Anterior cingulate cortex (tissue), 58 donors: ENCODE results near the gene MTX1.
"Not testable (repeated sequence)": the region's sequence is repeated elsewhere in the genome, so short reads cannot be mapped to it uniquely, and the experiment has no call there.

Source experiments
- DNase-seq, 58 donors: peaks; one replicate each; lab custom pipeline; 2025; lab: John Stamatoyannopoulos, UW

Gene MTX1

DNA sequence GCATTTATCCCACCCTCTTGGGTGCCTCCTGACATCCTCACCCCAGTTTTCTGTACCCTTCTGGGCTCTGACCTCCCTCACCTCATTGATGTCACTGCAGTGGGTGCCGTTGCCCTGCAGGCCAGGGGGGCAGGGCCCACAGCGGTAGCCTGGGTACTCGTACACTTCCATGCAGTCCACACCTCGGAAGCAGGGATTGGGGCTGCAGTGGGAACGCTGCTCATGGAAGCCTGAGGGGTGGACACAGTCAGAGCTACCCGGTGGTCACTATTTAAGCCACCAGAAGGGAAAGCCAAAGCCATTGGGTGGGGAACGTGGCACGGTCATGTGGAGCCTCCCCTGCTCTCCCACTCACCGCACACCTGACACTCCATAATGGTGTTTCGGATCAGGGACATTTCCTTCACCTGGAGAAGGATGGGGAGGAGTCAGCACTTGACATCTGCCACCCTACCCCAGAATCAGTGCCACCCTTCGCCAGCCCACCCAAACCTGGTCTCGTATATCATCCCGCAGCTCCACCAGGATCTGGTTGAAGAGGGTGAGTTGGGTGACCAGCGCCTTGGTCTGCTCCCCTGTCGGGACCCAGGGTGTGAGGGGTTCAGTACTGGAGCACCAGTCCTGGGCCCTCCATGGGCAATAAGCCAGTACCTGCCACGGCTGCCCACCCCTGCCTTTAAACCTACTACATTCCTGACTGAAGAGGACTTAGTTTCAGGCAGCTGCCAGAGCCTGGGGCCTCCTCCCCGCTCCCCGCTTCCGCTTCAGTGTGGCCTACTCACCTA, 5.6 kb upstream of the MTX1 start:
- no peak for DNase-seq

DNA sequence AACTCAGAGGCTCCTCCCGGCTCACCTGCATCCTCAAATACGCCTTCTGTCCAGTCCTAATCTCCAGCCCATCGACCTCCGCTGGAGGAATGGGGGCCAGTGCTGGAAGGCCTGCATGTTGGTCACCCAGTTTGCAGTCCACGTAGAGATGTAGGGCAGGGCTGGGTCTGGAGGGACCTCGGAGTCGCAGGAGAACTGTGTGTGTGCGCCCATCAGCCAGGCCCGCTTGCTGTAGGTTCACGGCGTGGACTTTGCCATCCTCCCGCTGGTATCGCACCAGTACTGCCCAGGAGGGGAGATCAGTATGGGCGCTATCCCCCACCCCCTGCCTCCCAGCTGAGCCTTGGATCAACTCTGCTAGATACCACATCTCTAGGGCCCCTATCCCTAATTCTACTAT, 3.5 kb upstream of the MTX1 start:
- DNase-seq = peak in 1 of 58 donors; percentile 29

DNA sequence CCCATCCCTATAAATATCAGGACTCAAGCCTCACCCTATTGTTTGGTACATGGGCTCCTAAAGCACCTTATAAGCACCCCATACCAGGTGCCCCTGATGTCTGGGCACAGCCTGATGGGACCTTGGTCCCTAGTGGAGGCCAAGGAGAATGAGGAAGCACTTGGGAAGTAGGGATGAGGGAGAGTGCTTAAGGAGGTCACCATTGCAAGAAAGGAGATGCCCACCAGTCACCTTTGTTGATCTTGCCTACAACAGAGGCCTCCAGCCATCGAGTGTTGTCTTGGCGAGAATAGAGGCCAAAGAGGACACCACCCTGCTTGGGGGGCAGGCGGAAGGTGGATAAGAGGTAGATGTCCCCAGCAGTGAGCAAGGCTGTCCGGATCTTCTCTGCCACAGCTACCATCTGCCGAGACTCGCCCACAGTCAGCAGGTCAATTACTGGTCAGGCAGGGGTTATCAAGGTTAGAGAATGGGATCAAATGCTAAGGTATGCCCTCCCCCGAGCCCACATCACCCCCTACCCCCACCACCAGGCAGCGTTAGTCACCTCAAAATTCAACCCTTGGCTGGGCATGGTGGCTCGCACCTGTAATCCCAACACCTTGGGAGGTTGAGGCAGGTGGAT, 2.4 kb upstream of the MTX1 start:
- no peak for DNase-seq

DNA sequence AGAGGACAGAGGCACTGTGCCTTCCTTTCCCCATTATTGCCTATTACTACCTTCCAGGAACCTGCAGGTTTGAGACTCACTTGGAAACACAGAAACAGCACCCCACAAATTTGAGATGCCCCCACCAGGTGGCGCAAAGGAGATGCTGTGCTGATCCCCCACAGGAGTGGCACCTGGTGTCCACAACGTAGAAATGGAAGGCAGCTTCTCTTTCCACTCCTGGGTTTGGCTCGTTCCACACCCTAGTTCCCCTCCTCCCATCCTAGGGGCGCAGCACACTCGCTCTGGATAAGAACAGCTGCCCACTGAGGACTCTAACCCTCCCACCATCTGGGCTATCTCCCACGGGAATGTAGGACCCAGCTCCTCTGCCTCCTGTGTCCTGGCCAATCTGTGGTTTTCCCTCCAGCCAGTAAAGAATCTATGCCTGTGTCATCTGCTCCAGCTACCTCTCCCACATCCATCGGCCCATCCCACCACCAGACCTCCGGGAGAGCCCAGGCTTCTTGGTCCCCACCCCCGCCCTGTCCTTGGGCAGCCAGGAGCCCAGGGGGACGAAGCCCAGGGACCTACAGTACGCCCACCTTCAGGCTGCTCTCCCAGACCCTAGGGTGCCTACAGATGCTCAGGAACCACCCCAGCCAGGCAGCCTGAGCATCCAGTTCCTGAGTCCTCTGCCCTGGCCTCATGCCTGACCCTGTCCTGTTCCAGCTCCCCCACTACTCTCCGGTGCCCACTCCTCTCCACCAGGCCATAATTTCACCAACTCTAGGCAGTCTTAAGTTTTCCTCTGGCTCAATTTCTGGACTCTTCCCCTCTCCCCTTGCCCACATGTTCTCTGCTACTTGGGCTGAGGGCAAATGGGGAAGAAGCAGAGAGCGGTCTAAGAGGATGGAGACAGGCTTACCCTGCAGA, 1.3 kb upstream of the MTX1 start:
- peak in 55 of 58 donors; percentile 23 to 86 (median 59) for DNase-seq

DNA sequence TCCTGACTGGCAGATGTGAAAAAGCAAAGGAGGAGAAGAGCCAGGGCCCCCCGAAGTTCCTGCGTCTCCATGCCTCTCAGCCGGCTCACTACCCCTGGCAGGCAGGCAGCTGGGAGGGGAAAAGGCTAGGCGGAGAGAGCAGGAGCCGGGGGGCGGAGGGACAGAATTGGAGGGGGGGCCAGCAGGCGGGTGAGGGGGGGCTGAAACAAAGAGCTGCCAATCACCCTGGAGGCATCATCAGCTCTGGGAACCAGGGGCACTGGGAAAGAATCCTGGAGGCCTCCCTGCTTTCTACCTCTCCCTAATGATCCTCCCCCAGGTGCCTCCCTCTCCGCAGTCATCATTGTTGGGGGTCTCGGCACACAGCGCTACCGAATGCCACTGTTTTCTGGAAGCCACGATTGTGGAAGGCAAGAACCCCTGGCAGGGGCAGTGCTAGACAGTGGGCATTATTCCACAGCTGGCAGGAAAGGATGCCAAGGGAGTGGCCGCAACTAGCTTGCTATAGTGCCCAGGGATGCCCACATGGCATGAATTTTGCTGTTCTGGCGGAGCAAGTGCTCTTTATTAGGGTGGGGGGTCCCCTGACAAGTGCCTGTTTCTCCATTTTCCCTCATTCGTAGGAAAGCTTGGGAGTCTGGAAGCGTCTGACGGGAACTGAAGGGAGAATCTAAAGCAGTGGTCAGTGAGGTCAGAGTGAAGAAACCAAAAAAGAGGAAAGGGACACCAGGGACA, 522 bp upstream of the MTX1 start, which contains the start of gene THBS3:
TSS of gene THBS3 (minus strand) at position 92 of the 735 bp plus-strand sequence. CDS start at position 71, 21 bp downstream.
- peak in 39 of 58 donors; percentile 24 to 72 (median 46) for DNase-seq

DNA sequence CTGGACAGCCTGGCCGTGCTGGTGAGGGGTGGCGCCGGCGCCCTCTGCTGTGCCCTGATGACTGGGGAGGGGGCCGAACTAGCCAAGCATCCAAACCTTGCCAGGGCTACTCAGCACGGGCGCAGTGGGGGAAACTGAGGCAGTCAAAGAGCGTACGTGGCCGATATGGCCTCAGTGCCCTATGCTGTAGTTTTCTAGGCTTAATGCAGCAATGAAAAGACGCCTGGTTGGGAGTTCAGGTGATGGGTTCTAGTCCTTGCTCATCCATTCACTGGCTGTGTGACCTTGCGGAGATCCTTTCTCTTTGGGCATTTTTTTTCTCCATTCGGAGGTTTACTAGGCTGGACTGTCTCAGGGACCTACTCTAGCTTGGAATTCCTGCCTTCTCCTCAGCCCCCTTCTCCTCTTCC, 822 bp downstream of the MTX1 start:
- no peak for DNase-seq

DNA sequence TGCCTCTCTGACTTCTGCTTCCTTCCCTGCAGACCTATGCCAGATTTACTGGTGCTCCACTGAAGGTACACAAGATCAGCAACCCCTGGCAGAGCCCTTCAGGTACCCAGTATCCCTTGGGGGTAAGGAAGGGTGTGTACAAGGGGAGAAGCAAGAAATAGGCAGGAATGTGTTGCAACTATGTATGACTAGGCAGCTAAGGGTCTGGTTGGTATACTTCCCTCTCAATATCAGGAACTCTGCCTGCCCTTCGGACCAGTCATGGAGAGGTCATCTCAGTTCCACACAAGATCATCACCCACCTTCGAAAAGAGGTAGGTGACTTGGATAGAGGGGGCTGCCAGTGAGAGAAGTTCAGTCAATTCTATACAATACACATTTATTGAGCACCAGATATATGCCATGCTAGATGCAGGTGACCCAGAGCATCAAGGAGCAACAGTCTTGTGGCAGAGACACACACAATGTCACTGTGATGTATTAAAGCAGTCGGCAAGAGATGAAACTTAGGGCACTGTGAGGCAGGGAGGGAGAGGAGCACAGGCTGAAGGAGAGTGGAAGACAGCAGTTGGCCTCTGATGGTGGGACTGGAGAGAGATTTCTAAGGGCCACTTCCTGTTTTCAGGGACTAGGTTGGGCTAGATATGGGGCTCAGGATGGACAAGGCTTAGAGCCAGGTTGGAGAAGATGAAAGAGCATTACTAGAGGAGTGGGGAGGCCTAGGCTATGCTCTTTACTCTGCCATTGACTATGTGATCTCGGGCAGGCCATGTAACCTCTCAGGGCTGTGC, 2.0 kb downstream of the MTX1 start:
- no peak for DNase-seq

DNA sequence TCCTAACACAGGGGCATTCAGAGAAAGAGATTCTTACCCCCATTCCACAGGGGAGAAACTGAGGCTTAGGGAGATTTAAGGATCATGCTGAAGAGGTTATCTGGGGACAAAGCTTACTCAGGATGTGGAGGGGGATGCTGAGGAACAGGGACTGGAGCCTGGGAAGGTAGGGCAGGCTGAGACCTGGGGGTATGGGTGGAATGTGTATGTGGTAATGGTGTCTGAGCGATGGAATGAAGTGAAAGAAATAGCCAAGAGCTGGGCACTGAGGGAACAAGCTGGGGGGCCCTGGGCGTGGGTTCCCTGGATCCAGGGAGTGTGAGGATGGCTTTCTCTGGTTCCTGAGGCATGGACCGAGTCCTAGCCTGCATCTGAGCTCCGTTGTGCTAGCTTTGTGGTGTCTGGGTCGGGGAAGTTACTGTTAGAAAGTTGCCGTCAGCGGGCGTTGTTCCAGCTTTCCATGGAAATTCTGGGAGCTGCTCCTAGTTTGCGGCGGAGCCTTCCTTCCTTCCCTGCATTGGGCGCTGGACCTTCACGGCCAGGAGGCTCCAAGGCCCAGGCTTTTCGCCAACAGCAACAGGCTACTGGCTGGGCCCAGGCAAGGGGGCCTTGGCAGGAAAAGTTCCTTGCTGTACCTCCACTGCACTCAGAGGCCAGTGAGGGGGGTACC, 3.0 kb downstream of the MTX1 start:
- peak in 3 of 58 donors; percentile 7 to 26 (median 9) for DNase-seq

DNA sequence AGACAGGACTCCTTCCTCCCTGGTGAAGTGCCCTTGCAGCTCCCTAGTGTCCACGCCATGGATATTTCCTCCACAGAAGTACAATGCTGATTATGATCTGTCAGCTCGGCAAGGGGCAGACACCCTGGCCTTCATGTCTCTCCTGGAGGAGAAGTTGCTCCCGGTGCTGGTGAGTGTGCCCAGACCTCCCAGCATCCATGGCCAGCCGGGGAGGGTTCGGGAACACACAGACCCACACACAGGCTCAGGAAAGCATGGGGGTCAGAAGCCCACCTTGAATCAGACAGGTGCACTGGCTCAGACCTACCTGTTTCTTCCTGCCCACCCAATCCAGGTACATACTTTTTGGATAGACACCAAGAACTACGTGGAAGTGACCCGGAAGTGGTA, 3.6 kb downstream of the MTX1 start:
- DNase-seq = not testable (repeated sequence)

DNA sequence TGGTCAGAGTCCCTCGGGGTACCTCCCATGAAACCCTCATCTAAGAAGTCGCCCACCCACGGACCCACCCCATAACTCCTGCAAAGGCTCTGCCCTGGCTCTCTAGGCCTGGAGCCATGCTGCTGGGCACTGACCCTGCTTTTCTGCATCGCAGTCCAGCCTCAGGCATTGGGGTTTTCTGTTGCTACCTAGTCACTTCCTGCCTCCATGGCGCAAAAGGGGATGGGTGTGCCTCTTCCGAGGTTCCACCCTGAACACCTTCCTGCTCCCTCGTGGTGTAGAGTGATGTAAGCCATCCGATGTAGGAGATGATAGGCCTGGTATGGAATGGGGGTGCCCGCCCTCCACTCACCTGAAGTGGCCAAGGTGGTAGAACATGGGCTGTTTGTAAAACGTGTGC, 6.2 kb downstream of the MTX1 start:
- DNase-seq = not testable (repeated sequence)

DNA sequence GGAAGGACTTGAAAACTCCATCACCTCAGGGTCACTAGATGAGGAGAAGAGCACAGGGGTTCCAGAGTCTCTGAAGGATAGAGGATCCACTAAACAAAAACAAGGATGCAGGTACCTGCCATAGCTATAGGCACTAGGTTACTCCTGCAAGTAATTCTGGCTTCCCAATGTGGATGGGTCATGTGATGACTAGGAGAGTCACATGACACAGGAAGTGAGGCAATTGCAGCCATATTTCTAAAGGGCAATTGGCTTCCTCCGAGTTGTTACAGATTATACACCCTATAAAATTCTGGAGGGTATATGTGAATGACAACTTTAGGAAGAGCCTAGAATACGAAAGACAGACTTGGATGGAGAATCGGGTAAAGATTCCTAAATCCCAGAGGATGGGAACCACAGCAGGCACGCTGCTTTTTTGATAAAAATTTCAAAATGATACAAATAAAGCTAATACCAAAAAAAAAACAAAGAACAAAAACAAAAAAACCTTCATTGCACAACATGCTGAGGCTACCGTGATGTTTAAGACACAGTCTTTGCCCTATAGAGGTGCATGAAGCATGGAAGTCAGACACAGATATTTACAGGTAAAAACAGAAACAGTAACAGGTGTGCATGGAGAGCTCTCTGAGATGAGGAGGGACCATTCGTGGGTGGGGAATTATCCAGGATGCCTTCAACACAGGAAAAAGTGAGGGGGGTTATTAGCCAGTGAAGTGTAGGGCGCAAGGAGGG, 10.5 kb downstream of the MTX1 start:
- DNase-seq = peak in 52 of 58 donors; percentile 10 to 88 (median 50)

DNA sequence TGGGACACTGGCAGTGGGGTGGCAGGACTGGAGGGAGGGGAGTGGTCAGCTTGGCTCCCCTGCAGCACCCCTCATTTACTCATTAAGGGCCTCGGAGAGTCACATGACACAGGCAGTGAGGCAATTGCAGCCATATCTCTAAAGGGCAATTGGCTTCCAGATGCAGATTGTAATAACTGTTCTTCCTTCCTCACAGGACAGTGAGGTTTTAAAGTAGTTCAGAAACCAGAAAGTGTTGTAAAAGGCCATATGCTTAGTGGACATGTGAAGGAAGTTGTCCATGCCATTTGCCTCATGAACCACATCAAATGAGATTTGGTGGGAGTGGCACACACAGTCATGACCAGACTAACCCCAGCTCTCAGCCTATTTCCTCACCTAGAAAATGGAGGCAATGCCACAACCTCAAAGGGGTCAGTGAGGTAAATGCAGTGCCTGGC, 11.1 kb downstream of the MTX1 start:
- DNase-seq = peak in 44 of 58 donors; percentile 6 to 73 (median 24)

DNA sequence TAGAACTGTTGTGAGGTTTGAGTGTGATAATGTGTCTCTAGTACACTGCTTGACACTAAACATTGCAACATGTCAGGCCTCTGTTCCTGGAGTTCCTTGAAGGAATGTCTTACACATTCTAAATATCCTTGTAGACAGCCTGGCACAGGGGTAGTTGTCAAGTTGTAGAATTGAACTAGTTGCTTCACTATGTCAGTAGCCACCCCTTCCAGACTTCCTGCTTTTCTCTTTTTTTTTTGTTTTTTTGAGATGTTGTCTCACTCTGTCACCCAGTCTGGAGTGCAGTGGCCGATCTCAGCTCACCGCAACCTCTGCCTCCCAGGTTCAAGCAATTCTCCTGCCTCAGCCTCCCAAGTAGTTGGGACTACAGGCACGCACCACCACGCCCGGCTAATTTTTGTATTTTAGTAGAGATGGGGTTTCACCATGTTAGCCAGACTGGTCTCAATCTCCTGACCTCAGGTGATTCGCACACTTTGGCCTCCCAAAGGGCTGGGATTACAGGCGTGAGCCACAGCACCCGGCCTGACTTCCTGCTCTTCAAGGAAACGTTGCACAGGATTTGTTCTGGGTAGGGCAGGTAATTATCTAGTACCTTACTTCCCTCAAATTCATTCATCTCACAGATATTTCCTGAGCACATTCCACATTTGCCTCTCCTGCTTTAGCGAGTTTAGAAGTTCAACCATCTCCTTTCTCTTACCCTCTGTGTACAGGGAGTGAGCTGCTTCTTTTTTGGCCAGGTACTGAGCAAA, 11.9 kb downstream of the MTX1 start:
- not testable (repeated sequence) for DNase-seq

DNA sequence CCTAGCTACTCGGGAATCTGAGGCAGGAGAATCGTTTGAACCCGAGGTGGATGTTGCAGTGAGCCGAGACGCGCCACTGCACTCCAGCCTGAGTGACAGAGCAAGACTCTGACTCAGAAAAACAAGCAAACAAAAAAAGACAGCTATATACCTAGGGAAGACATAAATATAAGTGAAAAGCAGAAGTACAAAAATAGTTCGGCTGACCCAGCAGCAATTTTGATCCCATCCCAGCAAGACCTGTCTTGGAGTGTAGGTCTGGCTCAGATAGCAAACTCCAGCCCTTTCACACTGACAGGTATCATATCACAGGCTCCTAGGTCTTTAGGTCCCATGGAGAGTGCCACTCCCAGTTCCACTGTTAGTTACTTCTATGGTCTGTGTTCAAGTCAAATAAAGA, 14.6 kb downstream of the MTX1 start:
- DNase-seq = no peak

DNA sequence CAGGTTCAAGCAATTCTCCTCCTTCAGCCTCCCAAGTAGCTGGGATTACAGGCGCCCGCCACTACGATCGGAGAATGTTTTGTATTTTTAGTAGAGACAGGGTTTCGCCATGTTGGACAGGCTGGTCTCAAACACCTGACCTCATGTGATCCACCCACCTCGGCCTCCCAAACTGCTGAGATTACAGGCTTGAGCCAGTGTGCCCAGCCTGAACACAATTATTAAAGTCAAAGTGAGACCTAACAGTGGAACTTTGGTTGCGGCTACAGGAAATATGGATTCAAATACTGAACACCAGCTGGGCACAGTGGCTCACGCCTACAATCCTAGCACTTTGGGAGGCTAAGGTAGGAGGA, 16.9 kb downstream of the MTX1 start:
- DNase-seq = not testable (repeated sequence)

DNA sequence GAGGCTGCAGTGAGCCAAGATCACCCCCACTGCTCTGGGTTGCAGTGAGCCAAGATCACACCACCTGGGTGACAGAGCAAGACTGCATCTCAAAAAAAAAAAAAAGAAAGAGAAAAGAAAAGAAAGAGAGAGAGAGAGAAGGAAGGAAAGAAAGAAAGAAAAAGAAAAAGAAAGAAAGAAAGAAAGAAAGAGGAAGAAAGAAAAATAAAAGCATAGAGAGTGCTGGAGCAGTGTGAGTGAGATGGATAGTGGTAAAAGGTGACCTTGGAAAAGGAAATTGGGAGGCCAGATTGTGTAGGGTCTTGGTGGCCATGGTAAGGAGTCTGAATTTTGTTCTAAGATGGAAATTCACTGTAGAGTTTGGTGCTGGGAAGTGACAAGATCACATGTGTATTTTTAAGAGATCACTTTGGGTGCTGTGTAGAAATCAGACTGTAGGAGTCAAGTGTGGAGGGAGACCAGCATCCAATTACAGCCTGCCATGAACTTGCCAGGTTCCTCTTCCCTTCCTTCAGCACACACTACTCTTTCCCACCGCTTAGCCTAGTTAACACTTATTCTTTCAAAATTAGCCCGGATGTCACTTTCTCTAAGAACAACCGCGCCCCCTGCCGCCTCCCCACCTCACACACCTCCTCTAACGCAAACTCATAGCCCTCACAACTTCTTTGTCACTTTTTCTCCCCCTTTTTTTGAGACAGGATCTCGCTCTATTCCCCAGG, 17.9 kb downstream of the MTX1 start:
- peak in 43 of 58 donors; percentile 11 to 68 (median 44) for DNase-seq

DNA sequence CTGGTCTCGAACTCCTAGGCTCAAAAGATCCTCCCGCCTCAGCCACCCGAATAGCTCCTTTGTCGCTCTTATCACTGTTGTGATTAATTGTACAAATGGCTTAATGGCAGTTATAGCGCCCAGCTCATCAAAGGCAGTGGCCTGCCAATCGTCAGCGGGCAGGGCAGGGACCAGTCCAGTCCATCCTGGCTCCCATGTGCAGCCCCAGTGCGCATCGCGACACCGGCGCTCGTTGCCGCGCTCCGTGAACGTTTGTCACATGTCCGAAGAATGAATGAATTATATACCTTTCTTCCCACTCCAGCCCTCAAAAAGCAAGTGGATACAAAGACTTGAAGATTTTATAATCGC, 18.4 kb downstream of the MTX1 start:
- peak in 37 of 58 donors; percentile 6 to 68 (median 41) for DNase-seq
